Activated CD8-positive, alpha-beta memory T cell treated with anti-CD3 and anti-CD28 coated beads for 48 hours (primary cell): Measurements from ENCODE around the gene RASGRF1.
"Not testable (repeated sequence)": the region's sequence is repeated elsewhere in the genome, so short reads cannot be mapped to it uniquely, and the experiment has no call there.

Experiments used
- DNase-seq, 3 experiments: peaks; one replicate each; pipeline ENCODE4 v3.0.0-alpha.2; 2020; ENCODE audit warnings: low read depth in 2 of 3, low spot score in 2 of 3

RASGRF1 gene

GRCh38 chr15:79009379-79009778 lies 81.2 kb downstream of the RASGRF1 start:
- DNase-seq, result no peak

GRCh38 chr15:79008659-79009058 lies 81.9 kb downstream of the RASGRF1 start:
- no peak for DNase-seq

GRCh38 chr15:79007066-79007465 lies 83.5 kb downstream of the RASGRF1 start:
- no peak for DNase-seq

- no peak for DNase-seq
Measured at GRCh38 chr15:79006071-79006470, 84.5 kb downstream of the RASGRF1 start.

GRCh38 chr15:79004336-79004735 lies 86.2 kb downstream of the RASGRF1 start:
- DNase-seq, result no peak

GRCh38 chr15:79003896-79004295 lies 86.7 kb downstream of the RASGRF1 start:
- no peak for DNase-seq

GRCh38 chr15:79003301-79003700 lies 87.3 kb downstream of the RASGRF1 start:
- no peak for DNase-seq

- DNase-seq, result no peak
Measured at GRCh38 chr15:79002581-79002980, 88.0 kb downstream of the RASGRF1 start.

- no peak for DNase-seq
Measured at GRCh38 chr15:78999636-79000035, 90.9 kb downstream of the RASGRF1 start.

GRCh38 chr15:78998526-78998925 lies 92.1 kb downstream of the RASGRF1 start:
- DNase-seq, result no peak

- DNase-seq, result no peak
Measured at GRCh38 chr15:78997981-78998499, 92.5 kb downstream of the RASGRF1 start.

GRCh38 chr15:78996894-78997275 lies 93.7 kb downstream of the RASGRF1 start:
- no peak for DNase-seq

- no peak for DNase-seq
Measured at GRCh38 chr15:78995921-78996893, 94.4 kb downstream of the RASGRF1 start.

- not testable (repeated sequence) for DNase-seq
Measured at GRCh38 chr15:78995161-78995560, 95.4 kb downstream of the RASGRF1 start.

GRCh38 chr15:78993931-78994530 lies 96.5 kb downstream of the RASGRF1 start:
- DNase-seq, result no peak

- DNase-seq, result no peak
Measured at GRCh38 chr15:78993257-78993930, 97.2 kb downstream of the RASGRF1 start.

- DNase-seq, result no peak
Measured at GRCh38 chr15:78992416-78993256, 97.9 kb downstream of the RASGRF1 start.

- no peak for DNase-seq
Measured at GRCh38 chr15:78991879-78992278, 98.7 kb downstream of the RASGRF1 start.

GRCh38 chr15:78991476-78991875 lies 99.1 kb downstream of the RASGRF1 start:
- DNase-seq, result no peak

GRCh38 chr15:78990278-78990677 lies 100.3 kb downstream of the RASGRF1 start:
- no peak for DNase-seq
